ENCODE data around the gene NUDT6. TPM values are rescaled to one million over a fixed set of nuclear protein-coding genes. Genes with fewer than 3 reads are reported as not detected.

NUDT6 gene
- total RNA-seq, 1 experiment from 2014 or later = 9.0 TPM

DNA sequence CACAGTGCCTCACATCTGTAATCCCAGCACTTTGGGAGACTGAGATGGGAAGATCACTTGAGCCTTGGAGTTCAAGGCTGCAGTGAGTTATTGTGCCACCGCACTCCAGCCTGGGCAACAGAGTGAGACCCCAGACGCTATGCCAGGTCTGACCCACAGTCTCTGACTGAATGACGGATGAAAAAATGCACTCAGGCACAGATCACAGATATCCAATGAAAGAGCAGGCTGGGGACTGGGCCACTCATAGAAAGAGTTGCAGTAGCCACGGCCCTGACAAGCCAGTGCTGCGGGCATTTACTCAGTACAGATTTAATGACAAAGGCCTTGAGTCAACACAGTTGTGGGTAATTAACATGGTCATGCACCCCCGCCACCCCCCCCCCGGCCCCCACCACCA lies 22.7 kb downstream of the NUDT6 start:
- intact Hi-C loops (cut with micrococcal nuclease) = no loop called here
- no TSS peak for BruUV-seq (replicated peaks)
- TF ChIP-seq, protein P1, sequence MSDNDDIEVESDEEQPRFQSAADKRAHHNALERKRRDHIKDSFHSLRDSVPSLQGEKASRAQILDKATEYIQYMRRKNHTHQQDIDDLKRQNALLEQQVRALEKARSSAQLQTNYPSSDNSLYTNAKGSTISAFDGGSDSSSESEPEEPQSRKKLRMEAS (IDR thresholded peaks at IDR 0.05) = no peak
- TF ChIP-seq TCF7L2 (IDR thresholded peaks at IDR 0.05; ENCODE audit: borderline replicate concordance, extremely low read depth, insufficient read depth, insufficient read length) = no peak
- no peak for TF ChIP-seq ZNF274 (IDR thresholded peaks at IDR 0.05; ENCODE audit: low read depth, low read length)
- no peak for TF ChIP-seq EZH2 (IDR thresholded peaks at IDR 0.05)
- TF ChIP-seq FOSL1 (IDR thresholded peaks at IDR 0.05; ENCODE audit: low read depth) = no peak
- TF ChIP-seq SP1 (IDR thresholded peaks at IDR 0.05; ENCODE audit: low read depth) = no peak
- no peak for TF ChIP-seq EGR1 (IDR thresholded peaks at IDR 0.05; ENCODE audit: low read depth)
- Histone ChIP-seq H3K36me3 (ENCODE audit: control insufficient read depth in 1 of 2, insufficient read depth in 2 of 2, low read length in 2 of 2) (no peaks in the 10 kb centered on the region), H3K4me3 (replicated peaks in 1 of 2; ENCODE audit: low read depth in 1 of 2, low read length in 2 of 2) (no peak overlapping the region), H3K4me1 (ENCODE audit: control insufficient read depth in 1 of 2, insufficient read depth in 2 of 2, low read length in 2 of 2) (peaks cover 10 to 23% of the 10 kb centered on the region in 2 experiments), H3K27ac (ENCODE audit: low read depth, low read length) (no peak overlapping the region), H2AFZ (ENCODE audit: low read depth, low read length, poor library complexity, severe bottlenecking) (no peak overlapping the region), H3K9me2 (ENCODE audit: insufficient read depth) (no peaks in the 10 kb centered on the region), H3K9ac (ENCODE audit: low read length) (no peak overlapping the region), H3K9me3 (ENCODE audit: control insufficient read depth in 1 of 2, insufficient read depth in 1 of 2, low read depth in 1 of 2, low read length in 2 of 2) (no peaks in the 10 kb centered on the region), H4K20me1 (ENCODE audit: insufficient read depth) (no peaks in the 10 kb centered on the region), H3K79me2 (ENCODE audit: insufficient read depth, low read length) (no peaks in the 10 kb centered on the region), H3K4me2 (ENCODE audit: low read length) (no peak overlapping the region), H3K27me3 (ENCODE audit: insufficient read depth, low read length) (no peaks in the 10 kb centered on the region)
- DNase-seq (ENCODE audit: low read depth, low spot score) = no peak
- ATAC-seq = no peak
- ChIA-PET CTCF (no interaction called here), RAD21 (ENCODE audit: low non-redundant PET in 1 of 2, low total read pairs in 2 of 2, uncharacterized antibody in 2 of 2, unreplicated experiment in 2 of 2) (no interaction called here), POLR2A (no interaction called here)

DNA sequence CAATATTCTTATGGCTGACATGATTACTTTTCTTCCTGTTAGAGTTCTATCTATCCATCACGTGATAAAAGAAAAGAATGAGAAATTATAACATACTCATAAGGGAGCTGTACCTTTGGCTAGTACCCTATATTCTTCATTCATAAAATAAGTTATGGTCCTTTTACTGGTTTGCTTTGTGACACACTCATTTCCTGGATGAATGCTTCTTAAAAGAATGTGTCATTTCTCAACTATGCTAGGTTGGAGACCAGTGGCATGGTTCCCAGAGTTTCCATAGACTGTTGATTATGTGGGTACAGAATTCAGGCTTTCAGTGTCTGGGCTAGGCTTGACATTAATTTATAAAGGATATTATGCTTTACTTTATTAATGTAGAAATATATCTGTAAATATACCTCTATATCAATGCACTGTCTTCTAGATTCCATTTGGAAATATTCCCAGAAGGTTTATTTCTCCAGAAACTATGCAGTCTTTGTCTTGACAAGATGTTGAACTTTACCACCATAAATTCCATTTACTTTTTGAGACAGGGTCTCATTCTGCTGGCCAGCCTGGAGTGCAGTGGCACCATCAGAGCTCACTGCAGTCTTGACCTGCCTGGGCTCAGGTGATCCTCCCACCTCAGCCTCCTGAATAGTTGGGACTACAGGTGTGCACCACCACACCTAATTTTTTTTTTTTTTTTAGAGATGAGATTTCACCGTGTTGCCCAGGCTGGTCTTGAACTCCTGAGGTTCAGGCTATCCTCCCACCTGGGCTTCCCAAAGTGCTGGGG lies 23.8 kb downstream of the NUDT6 start:
- H3K4me3 ChIP-seq (replicated peaks in 1 of 2; ENCODE audit: low read depth in 1 of 2, low read length in 2 of 2) = peak overlapping the region in 1 of 2 experiments; percentile 26; a peak in 1 of 4 replicates
- POLR2A ChIA-PET = no interaction called here
- peaks cover 10 to 23% of the 10 kb centered on the region in 2 experiments for H3K4me1 ChIP-seq (ENCODE audit: control insufficient read depth in 1 of 2, insufficient read depth in 2 of 2, low read length in 2 of 2)
- H3K9ac ChIP-seq (ENCODE audit: low read length) = 0 out of 2 replicates have a peak overlapping the region, but pooled peaks have one; percentile 13
- H3K27ac ChIP-seq (ENCODE audit: low read depth, low read length) = peak overlapping the region; percentile 46; the same call in 1 of the 2 replicates
- no peaks in the 10 kb centered on the region for H3K9me2 ChIP-seq (ENCODE audit: insufficient read depth)
- H3K27me3 ChIP-seq (ENCODE audit: insufficient read depth, low read length) = no peaks in the 10 kb centered on the region
- no peaks in the 10 kb centered on the region for H3K79me2 ChIP-seq (ENCODE audit: insufficient read depth, low read length)
- DNase-seq (ENCODE audit: low read depth, low spot score) (peak; percentile 82), ATAC-seq (peak; percentile 94)
- intact Hi-C loops (cut with micrococcal nuclease) = no loop called here
- peak overlapping the region; percentile 68 for H3K4me2 ChIP-seq (ENCODE audit: low read length)
- H2AFZ ChIP-seq (ENCODE audit: low read depth, low read length, poor library complexity, severe bottlenecking) = no peak overlapping the region
- CTCF ChIA-PET = no interaction called here
- BruUV-seq (replicated peaks) = no TSS peak
- H4K20me1 ChIP-seq (ENCODE audit: insufficient read depth) = no peaks in the 10 kb centered on the region
- RAD21 ChIA-PET (ENCODE audit: low non-redundant PET in 1 of 2, low total read pairs in 2 of 2, uncharacterized antibody in 2 of 2, unreplicated experiment in 2 of 2) = no interaction called here
- H3K9me3 ChIP-seq (ENCODE audit: control insufficient read depth in 1 of 2, insufficient read depth in 1 of 2, low read depth in 1 of 2, low read length in 2 of 2) = no peaks in the 10 kb centered on the region
- H3K36me3 ChIP-seq (ENCODE audit: control insufficient read depth in 1 of 2, insufficient read depth in 2 of 2, low read length in 2 of 2) = no peaks in the 10 kb centered on the region
- TF ChIP-seq ZFX (IDR thresholded peaks at IDR 0.05) (no peak), SRF (IDR thresholded peaks at IDR 0.05; ENCODE audit: low read depth) (peak; percentile 33; the same call in 1 of the 2 replicates), POLR2AphosphoS5 (IDR thresholded peaks at IDR 0.05; ENCODE audit: low read depth, low read length) (peak; percentile 14; the same call in 1 of the 2 replicates), FOSL1 (IDR thresholded peaks at IDR 0.05; ENCODE audit: low read depth) (peak; percentile 90), SIN3A (IDR thresholded peaks at IDR 0.05; ENCODE audit: low read depth) (peak; percentile 54), TCF7L2 (IDR thresholded peaks at IDR 0.05; ENCODE audit: borderline replicate concordance, extremely low read depth, insufficient read depth, insufficient read length) (no peak), EGR1 (IDR thresholded peaks at IDR 0.05; ENCODE audit: low read depth) (no peak), EZH2 (IDR thresholded peaks at IDR 0.05) (no peak)
- TF ChIP-seq, protein P2, sequence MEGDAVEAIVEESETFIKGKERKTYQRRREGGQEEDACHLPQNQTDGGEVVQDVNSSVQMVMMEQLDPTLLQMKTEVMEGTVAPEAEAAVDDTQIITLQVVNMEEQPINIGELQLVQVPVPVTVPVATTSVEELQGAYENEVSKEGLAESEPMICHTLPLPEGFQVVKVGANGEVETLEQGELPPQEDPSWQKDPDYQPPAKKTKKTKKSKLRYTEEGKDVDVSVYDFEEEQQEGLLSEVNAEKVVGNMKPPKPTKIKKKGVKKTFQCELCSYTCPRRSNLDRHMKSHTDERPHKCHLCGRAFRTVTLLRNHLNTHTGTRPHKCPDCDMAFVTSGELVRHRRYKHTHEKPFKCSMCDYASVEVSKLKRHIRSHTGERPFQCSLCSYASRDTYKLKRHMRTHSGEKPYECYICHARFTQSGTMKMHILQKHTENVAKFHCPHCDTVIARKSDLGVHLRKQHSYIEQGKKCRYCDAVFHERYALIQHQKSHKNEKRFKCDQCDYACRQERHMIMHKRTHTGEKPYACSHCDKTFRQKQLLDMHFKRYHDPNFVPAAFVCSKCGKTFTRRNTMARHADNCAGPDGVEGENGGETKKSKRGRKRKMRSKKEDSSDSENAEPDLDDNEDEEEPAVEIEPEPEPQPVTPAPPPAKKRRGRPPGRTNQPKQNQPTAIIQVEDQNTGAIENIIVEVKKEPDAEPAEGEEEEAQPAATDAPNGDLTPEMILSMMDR (IDR thresholded peaks at IDR 0.05 in 2 of 3, conservative IDR thresholded peaks at IDR 0.05 in 1 of 3; ENCODE audit: borderline replicate concordance in 1 of 3, insufficient read depth in 1 of 3, low read depth in 2 of 3, low read length in 2 of 3) = no peak
- TF ChIP-seq, protein P3, sequence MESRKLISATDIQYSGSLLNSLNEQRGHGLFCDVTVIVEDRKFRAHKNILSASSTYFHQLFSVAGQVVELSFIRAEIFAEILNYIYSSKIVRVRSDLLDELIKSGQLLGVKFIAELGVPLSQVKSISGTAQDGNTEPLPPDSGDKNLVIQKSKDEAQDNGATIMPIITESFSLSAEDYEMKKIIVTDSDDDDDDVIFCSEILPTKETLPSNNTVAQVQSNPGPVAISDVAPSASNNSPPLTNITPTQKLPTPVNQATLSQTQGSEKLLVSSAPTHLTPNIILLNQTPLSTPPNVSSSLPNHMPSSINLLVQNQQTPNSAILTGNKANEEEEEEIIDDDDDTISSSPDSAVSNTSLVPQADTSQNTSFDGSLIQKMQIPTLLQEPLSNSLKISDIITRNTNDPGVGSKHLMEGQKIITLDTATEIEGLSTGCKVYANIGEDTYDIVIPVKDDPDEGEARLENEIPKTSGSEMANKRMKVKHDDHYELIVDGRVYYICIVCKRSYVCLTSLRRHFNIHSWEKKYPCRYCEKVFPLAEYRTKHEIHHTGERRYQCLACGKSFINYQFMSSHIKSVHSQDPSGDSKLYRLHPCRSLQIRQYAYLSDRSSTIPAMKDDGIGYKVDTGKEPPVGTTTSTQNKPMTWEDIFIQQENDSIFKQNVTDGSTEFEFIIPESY (IDR thresholded peaks at IDR 0.05; ENCODE audit: extremely low read depth, insufficient replicate concordance, low read length) = no peak
- TF ChIP-seq, protein P1 (IDR thresholded peaks at IDR 0.05) = peak; percentile 38; the same call in 1 of the 2 replicates
